ENCODE data around the gene FOXD2. TPM values are rescaled to one million over a fixed set of nuclear protein-coding genes. Genes with fewer than 3 reads are reported as not detected.
"Not testable (repeated sequence)": the region's sequence is repeated elsewhere in the genome, so short reads cannot be mapped to it uniquely, and the experiment has no call there.

FOXD2 gene
- total and polyA plus RNA-seq, 2 experiments from 2014 or later = 1.0 to 1.6 TPM

DNA sequence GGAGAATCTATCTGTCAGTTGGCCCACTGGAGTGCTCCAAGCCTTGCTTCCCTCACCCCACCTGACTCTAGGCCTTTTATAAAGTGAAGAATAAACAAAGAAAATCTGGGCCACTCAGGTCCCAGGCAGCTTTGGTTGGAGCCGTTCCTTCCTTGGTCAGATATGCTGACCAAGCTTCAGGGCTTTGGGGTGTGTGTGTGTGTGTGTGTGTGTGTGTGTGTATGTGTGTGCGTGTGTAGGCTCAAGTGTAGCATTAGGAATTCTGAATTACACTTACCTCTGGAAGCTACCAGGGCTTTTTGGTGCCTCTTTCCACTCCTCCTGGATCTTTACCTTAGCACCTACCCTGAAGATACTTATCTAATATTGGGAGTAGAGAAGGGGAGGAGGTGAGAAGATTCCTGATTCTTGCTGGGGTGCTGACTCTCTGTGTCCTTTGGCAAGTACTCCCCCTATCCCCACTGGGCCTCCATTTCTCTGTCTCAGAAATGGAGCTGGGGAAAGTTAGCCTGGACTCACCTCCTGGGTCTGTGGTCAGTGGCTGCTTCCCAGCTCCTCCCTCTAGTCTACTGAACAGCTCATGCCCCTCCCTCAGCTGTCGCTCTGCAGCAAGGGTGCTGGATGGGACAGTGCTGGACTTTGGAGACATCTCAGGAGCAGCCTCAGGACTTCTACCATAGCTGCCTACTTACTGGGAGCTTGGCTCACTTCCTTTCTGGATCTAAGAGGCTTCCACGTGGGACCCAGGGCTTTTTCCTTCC, 10.8 kb downstream of the FOXD2 start:
- Histone ChIP-seq H3K27ac (no peak overlapping the region), H2AFZ (no peak overlapping the region), H3K27me3 (peaks cover 95% of the 10 kb centered on the region), H3K9me2 (replicated peaks; ENCODE audit: insufficient read depth) (no peaks in the 10 kb centered on the region), H3K4me1 (ENCODE audit: insufficient read depth) (peaks cover 17% of the 10 kb centered on the region), H3K79me2 (no peaks in the 10 kb centered on the region), H3K4me3 (no peak overlapping the region), H4K20me1 (ENCODE audit: insufficient read depth, poor library complexity, severe bottlenecking) (peaks cover 8% of the 10 kb centered on the region), H3K4me2 (no peak overlapping the region), H3K9me3 (ENCODE audit: low read depth) (no peaks in the 10 kb centered on the region), H3K36me3 (replicated peaks; ENCODE audit: insufficient read depth, low read depth) (no peaks in the 10 kb centered on the region)
- no peak for DNase-seq (ENCODE audit: low spot score)
- TF ChIP-seq EZH2phosphoT487 (IDR thresholded peaks at IDR 0.05; ENCODE audit: low read depth, severe bottlenecking, unreplicated experiment) = no peak
- 63% methylated on average over 4 of the region's 4 CpGs for WGBS (ENCODE audit: low lambda C conversion rate, missing lambda C conversion rate)

DNA sequence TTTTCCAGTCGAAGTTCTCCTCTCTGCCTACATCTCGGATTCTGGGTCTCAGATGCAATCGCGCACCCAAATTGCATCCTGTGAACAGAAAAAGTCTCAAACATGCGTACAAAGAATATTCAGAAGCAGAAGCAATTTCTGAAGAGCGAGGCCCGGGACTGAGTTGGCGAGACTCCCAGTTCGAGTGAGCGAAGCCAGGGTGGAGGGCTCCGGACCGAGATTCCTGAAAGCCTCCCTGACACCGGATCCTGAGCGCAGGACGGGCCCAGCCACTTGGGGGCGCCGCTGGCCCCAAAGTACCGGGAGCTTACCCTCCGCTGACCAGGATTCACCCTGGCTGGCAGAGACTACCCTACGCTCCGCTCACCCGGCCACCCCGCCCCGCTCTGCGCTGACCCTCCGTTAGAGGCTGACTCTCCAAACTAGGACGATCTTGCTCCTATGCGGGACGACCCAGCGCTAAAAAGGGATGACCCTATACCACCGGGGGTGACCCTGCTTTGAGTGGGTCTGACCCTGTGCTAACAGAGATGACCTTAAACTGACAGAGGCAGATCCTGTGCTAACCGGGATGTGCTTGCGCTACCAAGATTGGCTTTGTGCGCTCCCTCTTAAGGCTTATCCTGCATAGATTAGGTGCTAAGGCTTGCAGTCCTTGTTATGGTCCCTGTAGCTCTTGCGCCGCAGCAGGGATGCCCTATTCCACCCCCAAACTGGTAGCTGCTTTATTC, 12.1 kb downstream of the FOXD2 start:
- H3K79me2 ChIP-seq = no peaks in the 10 kb centered on the region
- H3K9me3 ChIP-seq (ENCODE audit: low read depth) = no peaks in the 10 kb centered on the region
- no peak overlapping the region for H3K4me3 ChIP-seq
- peaks cover 82% of the 10 kb centered on the region for H3K27me3 ChIP-seq
- peaks cover 4% of the 10 kb centered on the region for H4K20me1 ChIP-seq (ENCODE audit: insufficient read depth, poor library complexity, severe bottlenecking)
- no peaks in the 10 kb centered on the region for H3K9me2 ChIP-seq (replicated peaks; ENCODE audit: insufficient read depth)
- no peak overlapping the region for H3K27ac ChIP-seq
- H3K4me2 ChIP-seq = peak overlapping the region; percentile 20
- WGBS (ENCODE audit: low lambda C conversion rate, missing lambda C conversion rate) = 31% methylated on average over 36 of the region's 36 CpGs
- TF ChIP-seq, protein P1, sequence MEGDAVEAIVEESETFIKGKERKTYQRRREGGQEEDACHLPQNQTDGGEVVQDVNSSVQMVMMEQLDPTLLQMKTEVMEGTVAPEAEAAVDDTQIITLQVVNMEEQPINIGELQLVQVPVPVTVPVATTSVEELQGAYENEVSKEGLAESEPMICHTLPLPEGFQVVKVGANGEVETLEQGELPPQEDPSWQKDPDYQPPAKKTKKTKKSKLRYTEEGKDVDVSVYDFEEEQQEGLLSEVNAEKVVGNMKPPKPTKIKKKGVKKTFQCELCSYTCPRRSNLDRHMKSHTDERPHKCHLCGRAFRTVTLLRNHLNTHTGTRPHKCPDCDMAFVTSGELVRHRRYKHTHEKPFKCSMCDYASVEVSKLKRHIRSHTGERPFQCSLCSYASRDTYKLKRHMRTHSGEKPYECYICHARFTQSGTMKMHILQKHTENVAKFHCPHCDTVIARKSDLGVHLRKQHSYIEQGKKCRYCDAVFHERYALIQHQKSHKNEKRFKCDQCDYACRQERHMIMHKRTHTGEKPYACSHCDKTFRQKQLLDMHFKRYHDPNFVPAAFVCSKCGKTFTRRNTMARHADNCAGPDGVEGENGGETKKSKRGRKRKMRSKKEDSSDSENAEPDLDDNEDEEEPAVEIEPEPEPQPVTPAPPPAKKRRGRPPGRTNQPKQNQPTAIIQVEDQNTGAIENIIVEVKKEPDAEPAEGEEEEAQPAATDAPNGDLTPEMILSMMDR (IDR thresholded peaks at IDR 0.05; ENCODE audit: poor library complexity) = peak; percentile 51
- TF ChIP-seq EZH2phosphoT487 (IDR thresholded peaks at IDR 0.05; ENCODE audit: low read depth, severe bottlenecking, unreplicated experiment) (no peak), EZH2 (IDR thresholded peaks at IDR 0.05; ENCODE audit: borderline replicate concordance) (peak; percentile 26)
- H3K36me3 ChIP-seq (replicated peaks; ENCODE audit: insufficient read depth, low read depth) = no peaks in the 10 kb centered on the region
- H3K4me1 ChIP-seq (ENCODE audit: insufficient read depth) = peaks cover 4% of the 10 kb centered on the region
- DNase-seq (ENCODE audit: low spot score) = peak; percentile 54
- no peak overlapping the region for H2AFZ ChIP-seq

DNA sequence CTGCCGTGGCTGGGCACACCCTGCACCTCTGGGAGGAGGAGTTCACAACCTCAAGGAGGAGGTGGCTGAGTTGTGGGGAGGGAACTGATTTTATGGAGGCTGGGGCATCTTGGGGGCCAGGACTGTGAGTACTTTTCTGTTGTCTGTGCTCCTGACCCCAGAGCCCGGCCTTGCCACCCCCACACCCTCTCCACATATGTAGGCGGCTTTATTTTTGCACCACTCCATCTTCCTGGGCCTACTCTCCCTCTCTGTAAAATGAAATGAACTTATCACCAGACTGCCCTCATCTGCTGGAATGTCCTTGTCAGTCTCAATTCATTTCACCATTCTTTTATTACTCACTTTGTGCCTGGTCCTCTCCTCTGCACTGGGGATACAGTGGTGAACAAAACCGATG, 12.8 kb downstream of the FOXD2 start:
- DNase-seq (ENCODE audit: low spot score) = no peak
- TF ChIP-seq EZH2 (IDR thresholded peaks at IDR 0.05; ENCODE audit: borderline replicate concordance) (no peak), EZH2phosphoT487 (IDR thresholded peaks at IDR 0.05; ENCODE audit: low read depth, severe bottlenecking, unreplicated experiment) (no peak)
- TF ChIP-seq, protein P1 (IDR thresholded peaks at IDR 0.05; ENCODE audit: poor library complexity) = no peak
- Histone ChIP-seq H4K20me1 (ENCODE audit: insufficient read depth, poor library complexity, severe bottlenecking) (peaks cover 4% of the 10 kb centered on the region), H3K4me2 (no peak overlapping the region), H3K27me3 (peaks cover 76% of the 10 kb centered on the region), H3K4me3 (no peak overlapping the region), H3K4me1 (ENCODE audit: insufficient read depth) (no peaks in the 10 kb centered on the region), H3K79me2 (no peaks in the 10 kb centered on the region), H3K9me2 (replicated peaks; ENCODE audit: insufficient read depth) (no peaks in the 10 kb centered on the region), H3K27ac (no peak overlapping the region), H3K9me3 (ENCODE audit: low read depth) (no peaks in the 10 kb centered on the region), H3K36me3 (replicated peaks; ENCODE audit: insufficient read depth, low read depth) (no peaks in the 10 kb centered on the region), H2AFZ (no peak overlapping the region)
- WGBS (ENCODE audit: low lambda C conversion rate, missing lambda C conversion rate) = 72% methylated on average over 4 of the region's 4 CpGs

DNA sequence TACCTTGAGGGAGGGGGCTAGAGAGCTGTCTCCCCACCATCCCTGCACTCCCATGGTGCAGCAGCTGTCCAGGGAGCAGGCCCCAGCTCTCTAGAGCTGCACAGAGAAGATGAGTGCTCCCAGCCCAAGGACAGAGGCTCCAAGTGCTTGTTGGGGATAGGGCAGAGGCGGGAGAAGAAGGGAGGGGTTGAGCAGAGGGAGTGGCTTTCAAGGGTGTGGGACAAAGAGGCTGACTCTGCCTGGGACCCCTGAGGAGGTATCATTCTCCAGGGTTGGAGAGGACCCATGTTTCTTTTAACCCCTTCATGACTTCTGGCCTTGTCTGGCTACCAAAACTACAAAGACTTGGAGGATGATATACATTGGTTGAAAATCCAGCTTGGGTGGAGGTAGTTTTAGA, 14.6 kb downstream of the FOXD2 start:
- no peaks in the 10 kb centered on the region for H3K9me3 ChIP-seq (ENCODE audit: low read depth)
- no peaks in the 10 kb centered on the region for H3K4me1 ChIP-seq (ENCODE audit: insufficient read depth)
- H3K27me3 ChIP-seq = peaks cover 58% of the 10 kb centered on the region
- no peaks in the 10 kb centered on the region for H3K36me3 ChIP-seq (replicated peaks; ENCODE audit: insufficient read depth, low read depth)
- no peak overlapping the region for H3K27ac ChIP-seq
- no peak for DNase-seq (ENCODE audit: low spot score)
- H3K4me2 ChIP-seq = no peak overlapping the region
- 100% methylated on average over 1 of the region's 1 CpG for WGBS (ENCODE audit: low lambda C conversion rate, missing lambda C conversion rate)
- no peak overlapping the region for H2AFZ ChIP-seq
- H3K4me3 ChIP-seq = no peak overlapping the region
- H3K79me2 ChIP-seq = no peaks in the 10 kb centered on the region
- TF ChIP-seq EZH2 (IDR thresholded peaks at IDR 0.05; ENCODE audit: borderline replicate concordance) (no peak), EZH2phosphoT487 (IDR thresholded peaks at IDR 0.05; ENCODE audit: low read depth, severe bottlenecking, unreplicated experiment) (no peak)
- TF ChIP-seq, protein P1 (IDR thresholded peaks at IDR 0.05; ENCODE audit: poor library complexity) = no peak
- no peaks in the 10 kb centered on the region for H3K9me2 ChIP-seq (replicated peaks; ENCODE audit: insufficient read depth)
- no peaks in the 10 kb centered on the region for H4K20me1 ChIP-seq (ENCODE audit: insufficient read depth, poor library complexity, severe bottlenecking)

DNA sequence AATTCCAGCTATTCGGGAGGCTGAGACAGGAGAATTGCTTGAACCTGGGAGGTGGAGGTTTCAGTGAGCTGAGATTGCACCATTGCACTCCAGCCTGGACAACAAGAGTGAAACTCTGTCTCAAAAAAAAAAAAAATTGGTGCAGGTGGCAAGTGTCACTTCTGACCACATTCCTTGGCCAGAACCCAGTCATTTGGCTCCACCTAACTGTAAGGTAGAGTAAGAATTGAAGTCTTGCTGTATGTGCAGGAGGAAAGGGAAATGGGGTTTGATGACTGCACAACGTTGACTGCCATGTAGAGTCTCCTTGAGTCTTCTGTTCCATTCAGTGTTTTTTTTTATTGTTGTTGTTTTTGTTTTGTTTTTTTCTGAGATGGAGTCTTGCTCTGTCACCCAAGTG, 16.1 kb downstream of the FOXD2 start:
- not testable (repeated sequence) for H3K4me2 ChIP-seq

More for the DNA sequence above, 16.1 kb downstream of the FOXD2 start:
- not testable (repeated sequence) for H3K4me3 ChIP-seq; H2AFZ ChIP-seq; H3K9me2 ChIP-seq (replicated peaks; ENCODE audit: insufficient read depth); H3K36me3 ChIP-seq (replicated peaks; ENCODE audit: insufficient read depth, low read depth); H4K20me1 ChIP-seq (ENCODE audit: insufficient read depth, poor library complexity, severe bottlenecking); DNase-seq (ENCODE audit: low spot score); H3K4me1 ChIP-seq (ENCODE audit: insufficient read depth); H3K27ac ChIP-seq; H3K9me3 ChIP-seq (ENCODE audit: low read depth); H3K79me2 ChIP-seq
- WGBS (ENCODE audit: low lambda C conversion rate, missing lambda C conversion rate) = 90% methylated on average over 2 of the region's 2 CpGs
- peaks cover 46% of the 10 kb centered on the region for H3K27me3 ChIP-seq
